Measurements from ENCODE around the gene SLC46A1. TPM values are rescaled to one million over a fixed set of nuclear protein-coding genes. Genes with fewer than 3 reads are reported as not detected.
A peak's percentile ranks its signal among the peaks of the same experiment; 100 is the strongest.
"Not testable (repeated sequence)": the region's sequence is repeated elsewhere in the genome, so short reads cannot be mapped to it uniquely, and the experiment has no call there.

The SLC46A1 gene
- 13.7 TPM for polyA plus RNA-seq
- long read RNA-seq, donor 1, full-length matches to known transcripts = 18 of 18 reads
- long read RNA-seq, donor 1, partial matches to known transcripts = 0 of 18 reads
- long read RNA-seq, donor 1, other reads (novel, unspliced or antisense) = 0 of 18 reads
- long read RNA-seq, donor 2, full-length matches to known transcripts = 29 of 34 reads
- long read RNA-seq, donor 2, partial matches to known transcripts = 5 of 34 reads
- long read RNA-seq, donor 2, other reads (novel, unspliced or antisense) = 0 of 34 reads
- long read RNA-seq, donor 3 = 0 reads
- long read RNA-seq, donor 4, partial matches to known transcripts = 0 of 5 reads
- long read RNA-seq, donor 4, other reads (novel, unspliced or antisense) = 0 of 5 reads
- long read RNA-seq, donor 5, full-length matches to known transcripts = 19 of 19 reads
- long read RNA-seq, donor 5, partial matches to known transcripts = 0 of 19 reads
- long read RNA-seq, donor 5, other reads (novel, unspliced or antisense) = 0 of 19 reads
- long read RNA-seq, donor 6, full-length matches to known transcripts = 11 of 11 reads
- long read RNA-seq, donor 6, partial matches to known transcripts = 0 of 11 reads
- long read RNA-seq, donor 6, other reads (novel, unspliced or antisense) = 0 of 11 reads
- long read RNA-seq, donor 7, full-length matches to known transcripts = 12 of 18 reads
- long read RNA-seq, donor 7, partial matches to known transcripts = 6 of 18 reads
- long read RNA-seq, donor 7, other reads (novel, unspliced or antisense) = 0 of 18 reads
- long read RNA-seq, donor 8, full-length matches to known transcripts = 18 of 18 reads
- long read RNA-seq, donor 8, partial matches to known transcripts = 0 of 18 reads
- long read RNA-seq, donor 8, other reads (novel, unspliced or antisense) = 0 of 18 reads
- long read RNA-seq, donor 9, full-length matches to known transcripts = 14 of 14 reads
- long read RNA-seq, donor 9, partial matches to known transcripts = 0 of 14 reads
- long read RNA-seq, donor 9, other reads (novel, unspliced or antisense) = 0 of 14 reads
- long read RNA-seq, donor 10, full-length matches to known transcripts = 24 of 24 reads
- long read RNA-seq, donor 10, partial matches to known transcripts = 0 of 24 reads
- long read RNA-seq, donor 10, other reads (novel, unspliced or antisense) = 0 of 24 reads
- long read RNA-seq, donor 11, full-length matches to known transcripts = 13 of 13 reads
- long read RNA-seq, donor 11, partial matches to known transcripts = 0 of 13 reads
- long read RNA-seq, donor 11, other reads (novel, unspliced or antisense) = 0 of 13 reads

- Histone ChIP-seq H3K36me3 (ENCODE audit: control insufficient read depth, insufficient read depth, low read length) (peaks cover 19% of the 10 kb centered on the region), H3K4me3 (ENCODE audit: low read length) (peak within 1 kb of the TSS; percentile 87), H3K27ac (ENCODE audit: low read length) (peak within 1 kb of the TSS; percentile 77), H3K4me1 (ENCODE audit: control insufficient read depth, insufficient read depth, low read length) (peaks cover 50% of the 10 kb centered on the region), H3K9me3 (ENCODE audit: control insufficient read depth, low read depth, low read length) (peaks cover 2% of the 10 kb centered on the region), H3K27me3 (ENCODE audit: control insufficient read depth, insufficient read depth, low read length) (no peaks in the 10 kb centered on the region)
- peak; percentile 65 to 83 for DNase-seq
- no CpG with 5 or more reads among the region's 70 CpGs for WGBS (ENCODE audit: insufficient coverage, low lambda C conversion rate)
Observed at GRCh38 chr17:28405632-28406472, at the start of gene SLC46A1. Gene SLC46A1 (minus strand): TSS chr17:28406212. CDS start chr17:28406114, 98 bp downstream.

- H3K27me3 ChIP-seq (ENCODE audit: control insufficient read depth, insufficient read depth, low read length) = no peaks in the 10 kb centered on the region
- DNase-seq = no peak
- H3K36me3 ChIP-seq (ENCODE audit: control insufficient read depth, insufficient read depth, low read length) = no peaks in the 10 kb centered on the region
- H3K4me3 ChIP-seq (ENCODE audit: low read length) = no peak overlapping the region
- no peak overlapping the region for H3K27ac ChIP-seq (ENCODE audit: low read length)
- 80% methylated on average over 1 of the region's 1 CpG for WGBS (ENCODE audit: insufficient coverage, low lambda C conversion rate)
- no peaks in the 10 kb centered on the region for H3K4me1 ChIP-seq (ENCODE audit: control insufficient read depth, insufficient read depth, low read length)
- no peaks in the 10 kb centered on the region for H3K9me3 ChIP-seq (ENCODE audit: control insufficient read depth, low read depth, low read length)
Observed at GRCh38 chr17:28449859-28450258, 43.8 kb upstream of the SLC46A1 start.

GRCh38 chr17:28447396-28447760, 41.4 kb upstream of the SLC46A1 start:
- H3K9me3 ChIP-seq (ENCODE audit: control insufficient read depth, low read depth, low read length) = no peaks in the 10 kb centered on the region
- H3K4me3 ChIP-seq (ENCODE audit: low read length) = no peak overlapping the region
- H3K4me1 ChIP-seq (ENCODE audit: control insufficient read depth, insufficient read depth, low read length) = no peaks in the 10 kb centered on the region
- H3K36me3 ChIP-seq (ENCODE audit: control insufficient read depth, insufficient read depth, low read length) = no peaks in the 10 kb centered on the region
- no peak for DNase-seq
- H3K27me3 ChIP-seq (ENCODE audit: control insufficient read depth, insufficient read depth, low read length) = no peaks in the 10 kb centered on the region
- H3K27ac ChIP-seq (ENCODE audit: low read length) = no peak overlapping the region
- WGBS (ENCODE audit: insufficient coverage, low lambda C conversion rate) = 69% methylated on average over 2 of the region's 5 CpGs

GRCh38 chr17:28446716-28447395, 40.8 kb upstream of the SLC46A1 start:
- H3K27ac ChIP-seq (ENCODE audit: low read length) = no peak overlapping the region
- H3K9me3 ChIP-seq (ENCODE audit: control insufficient read depth, low read depth, low read length) = no peaks in the 10 kb centered on the region
- H3K36me3 ChIP-seq (ENCODE audit: control insufficient read depth, insufficient read depth, low read length) = no peaks in the 10 kb centered on the region
- H3K4me1 ChIP-seq (ENCODE audit: control insufficient read depth, insufficient read depth, low read length) = no peaks in the 10 kb centered on the region
- WGBS (ENCODE audit: insufficient coverage, low lambda C conversion rate) = 100% methylated on average over 1 of the region's 8 CpGs
- no peak for DNase-seq
- H3K4me3 ChIP-seq (ENCODE audit: low read length) = no peak overlapping the region
- H3K27me3 ChIP-seq (ENCODE audit: control insufficient read depth, insufficient read depth, low read length) = no peaks in the 10 kb centered on the region

GRCh38 chr17:28443901-28444638, 38.1 kb upstream of the SLC46A1 start:
- Histone ChIP-seq H3K27me3 (ENCODE audit: control insufficient read depth, insufficient read depth, low read length) (no peaks in the 10 kb centered on the region), H3K4me3 (ENCODE audit: low read length) (no peak overlapping the region), H3K36me3 (ENCODE audit: control insufficient read depth, insufficient read depth, low read length) (no peaks in the 10 kb centered on the region), H3K4me1 (ENCODE audit: control insufficient read depth, insufficient read depth, low read length) (no peaks in the 10 kb centered on the region), H3K9me3 (ENCODE audit: control insufficient read depth, low read depth, low read length) (no peaks in the 10 kb centered on the region), H3K27ac (ENCODE audit: low read length) (no peak overlapping the region)
- WGBS (ENCODE audit: insufficient coverage, low lambda C conversion rate) = 80% methylated on average over 1 of the region's 9 CpGs
- peak in 1 of 2 donors; percentile 40 for DNase-seq

GRCh38 chr17:28434326-28434725, 28.3 kb upstream of the SLC46A1 start:
- H3K27ac ChIP-seq (ENCODE audit: low read length); H3K9me3 ChIP-seq (ENCODE audit: control insufficient read depth, low read depth, low read length); H3K4me1 ChIP-seq (ENCODE audit: control insufficient read depth, insufficient read depth, low read length); H3K36me3 ChIP-seq (ENCODE audit: control insufficient read depth, insufficient read depth, low read length); H3K27me3 ChIP-seq (ENCODE audit: control insufficient read depth, insufficient read depth, low read length); DNase-seq; H3K4me3 ChIP-seq (ENCODE audit: low read length): not testable (repeated sequence)
- WGBS (ENCODE audit: insufficient coverage, low lambda C conversion rate) = no CpG with 5 or more reads among the region's 8 CpGs

- H3K4me1 ChIP-seq (ENCODE audit: control insufficient read depth, insufficient read depth, low read length) = no peaks in the 10 kb centered on the region
- no peaks in the 10 kb centered on the region for H3K9me3 ChIP-seq (ENCODE audit: control insufficient read depth, low read depth, low read length)
- DNase-seq = no peak
- WGBS (ENCODE audit: insufficient coverage, low lambda C conversion rate) = no CpG with 5 or more reads among the region's 1 CpG
- no peaks in the 10 kb centered on the region for H3K27me3 ChIP-seq (ENCODE audit: control insufficient read depth, insufficient read depth, low read length)
- no peak overlapping the region for H3K4me3 ChIP-seq (ENCODE audit: low read length)
- no peak overlapping the region for H3K27ac ChIP-seq (ENCODE audit: low read length)
- no peaks in the 10 kb centered on the region for H3K36me3 ChIP-seq (ENCODE audit: control insufficient read depth, insufficient read depth, low read length)
Observed at GRCh38 chr17:28433721-28434120, 27.7 kb upstream of the SLC46A1 start.

- no CpG with 5 or more reads among the region's 4 CpGs for WGBS (ENCODE audit: insufficient coverage, low lambda C conversion rate)
- DNase-seq; H3K4me3 ChIP-seq (ENCODE audit: low read length); H3K9me3 ChIP-seq (ENCODE audit: control insufficient read depth, low read depth, low read length); H3K27me3 ChIP-seq (ENCODE audit: control insufficient read depth, insufficient read depth, low read length); H3K36me3 ChIP-seq (ENCODE audit: control insufficient read depth, insufficient read depth, low read length); H3K4me1 ChIP-seq (ENCODE audit: control insufficient read depth, insufficient read depth, low read length); H3K27ac ChIP-seq (ENCODE audit: low read length): not testable (repeated sequence)
Observed at GRCh38 chr17:28427982-28428381, 22.0 kb upstream of the SLC46A1 start.

GRCh38 chr17:28427371-28427770, 21.4 kb upstream of the SLC46A1 start:
- Histone ChIP-seq H3K27ac (ENCODE audit: low read length) (no peak overlapping the region), H3K9me3 (ENCODE audit: control insufficient read depth, low read depth, low read length) (no peaks in the 10 kb centered on the region), H3K27me3 (ENCODE audit: control insufficient read depth, insufficient read depth, low read length) (no peaks in the 10 kb centered on the region), H3K36me3 (ENCODE audit: control insufficient read depth, insufficient read depth, low read length) (no peaks in the 10 kb centered on the region), H3K4me3 (ENCODE audit: low read length) (no peak overlapping the region), H3K4me1 (ENCODE audit: control insufficient read depth, insufficient read depth, low read length) (no peaks in the 10 kb centered on the region)
- DNase-seq = no peak
- WGBS (ENCODE audit: insufficient coverage, low lambda C conversion rate) = no CpG with 5 or more reads among the region's 5 CpGs
